ENCODE results near the gene SLAMF6. TPM values are rescaled to one million over a fixed set of nuclear protein-coding genes. Genes with fewer than 3 reads are reported as not detected.

The SLAMF6 gene
- total and polyA plus RNA-seq, 2 donors (not counting 1 experiment from before 2014, with no cell fraction given): not detected

DNA sequence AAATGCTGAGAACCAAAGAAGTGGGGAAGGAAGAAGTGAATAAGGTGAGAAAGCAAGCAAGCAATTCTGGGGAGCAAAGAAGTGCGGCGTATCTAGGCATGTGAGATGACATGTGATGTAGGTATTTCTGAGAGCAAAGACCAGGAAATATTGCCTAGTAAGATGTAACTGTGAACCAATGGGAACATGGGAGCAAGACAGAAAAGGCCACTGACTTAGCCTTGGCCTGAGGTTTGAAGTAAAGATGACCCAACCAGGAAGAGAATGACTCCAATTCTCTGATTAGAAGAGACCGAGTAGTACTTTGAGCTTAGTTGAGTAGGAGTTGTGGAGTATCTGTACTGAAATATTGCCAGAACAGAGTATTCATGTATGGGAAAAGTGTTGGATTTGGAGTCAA lies 31.1 kb downstream of the SLAMF6 start:
- H3K27ac ChIP-seq (ENCODE audit: insufficient read depth, low read length): no peak overlapping the region
- TF ChIP-seq, protein P1, sequence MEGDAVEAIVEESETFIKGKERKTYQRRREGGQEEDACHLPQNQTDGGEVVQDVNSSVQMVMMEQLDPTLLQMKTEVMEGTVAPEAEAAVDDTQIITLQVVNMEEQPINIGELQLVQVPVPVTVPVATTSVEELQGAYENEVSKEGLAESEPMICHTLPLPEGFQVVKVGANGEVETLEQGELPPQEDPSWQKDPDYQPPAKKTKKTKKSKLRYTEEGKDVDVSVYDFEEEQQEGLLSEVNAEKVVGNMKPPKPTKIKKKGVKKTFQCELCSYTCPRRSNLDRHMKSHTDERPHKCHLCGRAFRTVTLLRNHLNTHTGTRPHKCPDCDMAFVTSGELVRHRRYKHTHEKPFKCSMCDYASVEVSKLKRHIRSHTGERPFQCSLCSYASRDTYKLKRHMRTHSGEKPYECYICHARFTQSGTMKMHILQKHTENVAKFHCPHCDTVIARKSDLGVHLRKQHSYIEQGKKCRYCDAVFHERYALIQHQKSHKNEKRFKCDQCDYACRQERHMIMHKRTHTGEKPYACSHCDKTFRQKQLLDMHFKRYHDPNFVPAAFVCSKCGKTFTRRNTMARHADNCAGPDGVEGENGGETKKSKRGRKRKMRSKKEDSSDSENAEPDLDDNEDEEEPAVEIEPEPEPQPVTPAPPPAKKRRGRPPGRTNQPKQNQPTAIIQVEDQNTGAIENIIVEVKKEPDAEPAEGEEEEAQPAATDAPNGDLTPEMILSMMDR (conservative IDR thresholded peaks at IDR 0.05 in 1 of 2, IDR thresholded peaks at IDR 0.05 in 1 of 2; ENCODE audit: low read depth in 1 of 2, low read length in 2 of 2): no peak

DNA sequence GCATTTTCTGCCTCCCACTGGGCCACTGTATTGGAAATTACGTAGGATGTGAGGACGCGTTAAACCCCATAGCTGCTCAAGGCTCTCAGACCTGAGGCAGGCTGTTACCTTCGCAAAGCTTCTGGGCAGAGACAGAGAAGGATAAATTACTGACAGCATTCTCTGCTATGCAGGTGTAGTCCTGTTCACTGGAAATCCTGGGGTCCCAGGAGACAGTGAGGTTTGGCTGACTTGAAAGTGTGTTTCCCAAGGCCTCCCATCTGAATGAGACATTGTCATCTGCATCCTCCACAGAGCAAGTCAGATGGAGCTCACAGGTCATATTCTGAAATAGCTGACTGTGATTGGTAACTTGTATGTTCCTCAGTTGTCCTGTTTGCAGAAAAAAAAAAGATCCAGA lies 32.0 kb downstream of the SLAMF6 start:
- no peak for TF ChIP-seq EZH2 (IDR thresholded peaks at IDR 0.05; ENCODE audit: low read length, missing control alignments)
- TF ChIP-seq, protein P1 (conservative IDR thresholded peaks at IDR 0.05 in 1 of 2, IDR thresholded peaks at IDR 0.05 in 1 of 2; ENCODE audit: low read depth in 1 of 2, low read length in 2 of 2): no peak
- Histone ChIP-seq H3K4me1 (ENCODE audit: control insufficient read depth, extremely low read depth, insufficient read depth, low read length) (no peaks in the 10 kb centered on the region), H3K27ac (ENCODE audit: insufficient read depth, low read length) (no peak overlapping the region), H3K36me3 (ENCODE audit: control insufficient read depth, insufficient read depth, low read length) (no peaks in the 10 kb centered on the region), H4K20me1 (ENCODE audit: control insufficient read depth, extremely low read depth, insufficient read depth, low read length) (no peaks in the 10 kb centered on the region), H2AFZ (ENCODE audit: low read length) (no peak overlapping the region), H3K79me2 (ENCODE audit: control insufficient read depth, insufficient read depth, low read length) (no peaks in the 10 kb centered on the region), H3K27me3 (ENCODE audit: control insufficient read depth, insufficient read depth, low read length) (no peaks in the 10 kb centered on the region), H3K9me3 (ENCODE audit: control insufficient read depth, insufficient read depth, low read depth, low read length) (no peaks in the 10 kb centered on the region), H3K9ac (ENCODE audit: insufficient read depth, low read length) (no peak overlapping the region), H3K4me3 (replicated peaks in 1 of 4; ENCODE audit: control extremely low read depth in 1 of 4, insufficient read depth in 1 of 4, low read depth in 3 of 4, low read length in 4 of 4) (no peak overlapping the region), H3K4me2 (ENCODE audit: extremely low read depth, insufficient read depth, low read length) (no peak overlapping the region)
- no peak for DNase-seq (ENCODE audit: low read depth in 2 of 2)

More for the DNA sequence above, 31.1 kb downstream of the SLAMF6 start:
- no peak for DNase-seq (ENCODE audit: low read depth in 2 of 2)
- Histone ChIP-seq H2AFZ (ENCODE audit: low read length) (no peak overlapping the region), H3K9ac (ENCODE audit: insufficient read depth, low read length) (no peak overlapping the region), H3K4me1 (ENCODE audit: control insufficient read depth, extremely low read depth, insufficient read depth, low read length) (no peaks in the 10 kb centered on the region), H3K4me2 (ENCODE audit: extremely low read depth, insufficient read depth, low read length) (no peak overlapping the region), H3K9me3 (ENCODE audit: control insufficient read depth, insufficient read depth, low read depth, low read length) (no peaks in the 10 kb centered on the region), H4K20me1 (ENCODE audit: control insufficient read depth, extremely low read depth, insufficient read depth, low read length) (no peaks in the 10 kb centered on the region), H3K27me3 (ENCODE audit: control insufficient read depth, insufficient read depth, low read length) (no peaks in the 10 kb centered on the region), H3K79me2 (ENCODE audit: control insufficient read depth, insufficient read depth, low read length) (no peaks in the 10 kb centered on the region), H3K36me3 (ENCODE audit: control insufficient read depth, insufficient read depth, low read length) (no peaks in the 10 kb centered on the region), H3K4me3 (replicated peaks in 1 of 4; ENCODE audit: control extremely low read depth in 1 of 4, insufficient read depth in 1 of 4, low read depth in 3 of 4, low read length in 4 of 4) (no peak overlapping the region)

DNA sequence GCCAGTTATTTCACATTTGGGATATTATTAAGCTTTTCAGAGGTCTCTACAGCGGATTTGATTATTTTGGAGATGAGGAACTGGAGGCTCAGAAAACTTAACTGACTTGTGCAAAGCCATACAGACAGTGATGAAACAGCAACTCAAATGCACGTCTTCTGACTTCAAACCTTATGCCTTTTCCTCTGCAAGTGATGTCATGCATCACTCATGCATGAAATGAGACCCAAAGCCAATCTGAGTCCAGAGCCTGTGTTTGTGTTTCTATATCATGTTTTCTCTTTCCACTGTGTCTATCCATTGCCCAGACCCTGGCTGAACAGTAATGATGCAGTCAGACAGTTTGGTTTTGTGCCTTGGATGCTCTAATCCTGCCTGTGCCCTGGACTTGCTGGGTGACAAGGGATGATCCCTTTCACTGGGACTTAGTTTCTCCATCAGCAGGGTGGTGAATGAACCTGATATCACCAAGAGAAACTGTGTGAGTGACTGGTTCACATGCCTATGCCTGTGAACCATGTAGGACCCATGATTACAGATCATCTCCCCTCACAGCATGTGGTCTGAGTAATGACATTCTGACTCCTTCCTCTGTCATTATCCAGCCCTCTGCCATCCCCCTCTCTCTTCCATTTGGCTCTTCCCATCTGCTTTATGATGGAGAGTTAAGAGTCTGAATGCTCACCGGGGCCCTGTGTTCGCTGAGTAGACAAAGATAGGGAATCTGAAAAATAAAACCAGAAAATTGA lies 33.4 kb downstream of the SLAMF6 start:
- H3K27me3 ChIP-seq (ENCODE audit: control insufficient read depth, insufficient read depth, low read length): no peaks in the 10 kb centered on the region
- H4K20me1 ChIP-seq (ENCODE audit: control insufficient read depth, extremely low read depth, insufficient read depth, low read length): no peaks in the 10 kb centered on the region
- no peaks in the 10 kb centered on the region for H3K9me3 ChIP-seq (ENCODE audit: control insufficient read depth, insufficient read depth, low read depth, low read length)
- H2AFZ ChIP-seq (ENCODE audit: low read length): no peak overlapping the region
- no peak overlapping the region for H3K4me2 ChIP-seq (ENCODE audit: extremely low read depth, insufficient read depth, low read length)
- H3K4me3 ChIP-seq (replicated peaks in 1 of 4; ENCODE audit: control extremely low read depth in 1 of 4, insufficient read depth in 1 of 4, low read depth in 3 of 4, low read length in 4 of 4): no peak overlapping the region
- DNase-seq (ENCODE audit: low read depth in 2 of 2): no peak
- no peaks in the 10 kb centered on the region for H3K36me3 ChIP-seq (ENCODE audit: control insufficient read depth, insufficient read depth, low read length)
- H3K79me2 ChIP-seq (ENCODE audit: control insufficient read depth, insufficient read depth, low read length): no peaks in the 10 kb centered on the region
- TF ChIP-seq EZH2 (IDR thresholded peaks at IDR 0.05; ENCODE audit: low read length, missing control alignments): no peak
- TF ChIP-seq, protein P1 (conservative IDR thresholded peaks at IDR 0.05 in 1 of 2, IDR thresholded peaks at IDR 0.05 in 1 of 2; ENCODE audit: low read depth in 1 of 2, low read length in 2 of 2): no peak
- no peaks in the 10 kb centered on the region for H3K4me1 ChIP-seq (ENCODE audit: control insufficient read depth, extremely low read depth, insufficient read depth, low read length)
- no peak overlapping the region for H3K27ac ChIP-seq (ENCODE audit: insufficient read depth, low read length)
- H3K9ac ChIP-seq (ENCODE audit: insufficient read depth, low read length): no peak overlapping the region
